DMS53 treated with DMSO at 0.1 percent for 48 hours (cell line): ENCODE results near the gene EIF3C.
"Not testable (repeated sequence)": the region's sequence is repeated elsewhere in the genome, so short reads cannot be mapped to it uniquely, and the experiment has no call there.

Experiments used
- DNase-seq: peaks from one replicate; lab custom pipeline; 2025; ENCODE audit not compliant: unreplicated experiment; lab: John Stamatoyannopoulos, UW

Gene EIF3C

GRCh38 chr16:28746618-28747350 is 35.5 kb downstream of the EIF3C start:
- not testable (repeated sequence) for DNase-seq

GRCh38 chr16:28749997-28750465 is 38.8 kb downstream of the EIF3C start:
- not testable (repeated sequence) for DNase-seq

GRCh38 chr16:28750469-28751067 is 39.3 kb downstream of the EIF3C start:
- not testable (repeated sequence) for DNase-seq

DNA sequence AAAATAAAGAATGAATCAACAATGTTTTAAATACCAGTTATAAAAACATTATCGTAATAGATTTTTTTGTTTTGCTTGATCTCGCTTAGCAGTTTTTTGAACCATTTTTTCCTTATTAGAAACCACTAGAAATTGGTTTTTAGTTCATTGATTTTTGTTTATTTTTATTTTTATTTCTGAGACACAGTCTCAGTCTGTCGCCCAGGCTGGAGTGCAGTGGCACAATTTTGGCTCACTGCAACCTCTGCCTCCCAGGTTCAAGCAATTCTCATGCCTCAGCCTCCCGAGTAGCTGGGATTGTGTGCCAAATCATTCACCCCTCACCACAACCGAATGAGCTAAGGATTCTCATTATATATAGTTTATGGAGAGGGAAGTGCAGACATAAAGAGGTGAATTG is 40.2 kb downstream of the EIF3C start, which contains the start of gene NPIPB9:
TSS of gene NPIPB9 (plus strand) at position 301 of the 400 bp plus-strand sequence.
- not testable (repeated sequence) for DNase-seq

- DNase-seq = not testable (repeated sequence)
These were observed 70.4 kb downstream of the EIF3C start for GRCh38 chr16:28781697-28782096.

- not testable (repeated sequence) for DNase-seq
These were observed 71.1 kb downstream of the EIF3C start for GRCh38 chr16:28782357-28782756.
